SK-N-MC (cell line): ENCODE results near the gene HNRNPH1.

Source experiments
- EZH2 ChIP-seq: fragments of 200-600 bp; sonication (generic); IDR thresholded peaks from one replicate; pipeline ENCODE4 v1.6.1; 2017; ENCODE audit warnings: antibody characterized with exemption
- FOXP2 ChIP-seq: optimal IDR thresholded peaks from 2 replicates; pipeline ENCODE3; 2011; ENCODE audit warnings: mild to moderate bottlenecking, moderate library complexity; ENCODE audit not compliant: insufficient read depth; ENCODE audit errors: extremely low read length, control extremely low read depth
- POLR2AphosphoS5 ChIP-seq: IDR thresholded peaks from 2 replicates; pipeline ENCODE4 v1.6.1; 2012; ENCODE audit warnings: mild to moderate bottlenecking, low read depth, low read length, borderline replicate concordance

GRCh38 chr5:179606071-179606909 lies 17.2 kb downstream of the HNRNPH1 start:
- TF ChIP-seq EZH2 (no peak), POLR2AphosphoS5 (peak; percentile 4; the same call in 1 of the 2 replicates), FOXP2 (no peak)
